Superior temporal gyrus (tissue), 1 donor: Measurements from ENCODE around the gene CCL1.
"Not testable (repeated sequence)": the region's sequence is repeated elsewhere in the genome, so short reads cannot be mapped to it uniquely, and the experiment has no call there.

Source experiments
- DNase-seq: peaks from one replicate; pipeline ENCODE4 v3.0.0-alpha.2; 2016; ENCODE audit errors: extremely low spot score

CCL1 gene

GRCh38 chr17:34358631-34359030, 4.4 kb downstream of the CCL1 start:
- DNase-seq = no peak

GRCh38 chr17:34357398-34357797, 5.6 kb downstream of the CCL1 start:
- DNase-seq = no peak

GRCh38 chr17:34356194-34356593, 6.8 kb downstream of the CCL1 start, which contains the start of gene CCL13:
Gene CCL13 (plus strand): TSS chr17:34356480. CDS start chr17:34356527, 47 bp downstream.
- no peak for DNase-seq

- no peak for DNase-seq
These were observed 8.4 kb downstream of the CCL1 start for GRCh38 chr17:34354637-34355036.

- DNase-seq = no peak
These were observed 10.8 kb downstream of the CCL1 start for GRCh38 chr17:34352191-34352590.

GRCh38 chr17:34351096-34351495, 11.9 kb downstream of the CCL1 start:
- DNase-seq = no peak

- DNase-seq = no peak
These were observed 13.3 kb downstream of the CCL1 start for GRCh38 chr17:34349751-34350150.

GRCh38 chr17:34347063-34347462, 16.0 kb downstream of the CCL1 start:
- DNase-seq = no peak

GRCh38 chr17:34341916-34342315, 21.1 kb downstream of the CCL1 start:
- no peak for DNase-seq

GRCh38 chr17:34339138-34339770, 23.8 kb downstream of the CCL1 start:
- DNase-seq = no peak

GRCh38 chr17:34337701-34338100, 25.3 kb downstream of the CCL1 start:
- DNase-seq = no peak

- DNase-seq = not testable (repeated sequence)
These were observed 35.5 kb downstream of the CCL1 start for GRCh38 chr17:34327580-34327979.

- DNase-seq = no peak
These were observed 41.1 kb downstream of the CCL1 start for GRCh38 chr17:34321964-34322363.

GRCh38 chr17:34319039-34319483, 44.0 kb downstream of the CCL1 start, which contains the start of gene CCL8:
Gene CCL8 (plus strand): TSS chr17:34319435. CDS start chr17:34319502, 67 bp downstream.
- no peak for DNase-seq

- no peak for DNase-seq
These were observed 44.6 kb downstream of the CCL1 start for GRCh38 chr17:34318474-34318873.

GRCh38 chr17:34314279-34314678, 48.8 kb downstream of the CCL1 start:
- DNase-seq = peak; percentile 10

GRCh38 chr17:34313164-34313563, 49.9 kb downstream of the CCL1 start:
- DNase-seq = no peak

GRCh38 chr17:34312080-34312479, 51.0 kb downstream of the CCL1 start:
- DNase-seq = no peak

GRCh38 chr17:34311291-34311690, 51.7 kb downstream of the CCL1 start:
- DNase-seq = no peak
